Measurements from ENCODE around the gene SORD. TPM values are rescaled to one million over a fixed set of nuclear protein-coding genes. Genes with fewer than 3 reads are reported as not detected.

The SORD gene
- total RNA-seq = 9.6 and 11.3 TPM in 2 replicates

DNA sequence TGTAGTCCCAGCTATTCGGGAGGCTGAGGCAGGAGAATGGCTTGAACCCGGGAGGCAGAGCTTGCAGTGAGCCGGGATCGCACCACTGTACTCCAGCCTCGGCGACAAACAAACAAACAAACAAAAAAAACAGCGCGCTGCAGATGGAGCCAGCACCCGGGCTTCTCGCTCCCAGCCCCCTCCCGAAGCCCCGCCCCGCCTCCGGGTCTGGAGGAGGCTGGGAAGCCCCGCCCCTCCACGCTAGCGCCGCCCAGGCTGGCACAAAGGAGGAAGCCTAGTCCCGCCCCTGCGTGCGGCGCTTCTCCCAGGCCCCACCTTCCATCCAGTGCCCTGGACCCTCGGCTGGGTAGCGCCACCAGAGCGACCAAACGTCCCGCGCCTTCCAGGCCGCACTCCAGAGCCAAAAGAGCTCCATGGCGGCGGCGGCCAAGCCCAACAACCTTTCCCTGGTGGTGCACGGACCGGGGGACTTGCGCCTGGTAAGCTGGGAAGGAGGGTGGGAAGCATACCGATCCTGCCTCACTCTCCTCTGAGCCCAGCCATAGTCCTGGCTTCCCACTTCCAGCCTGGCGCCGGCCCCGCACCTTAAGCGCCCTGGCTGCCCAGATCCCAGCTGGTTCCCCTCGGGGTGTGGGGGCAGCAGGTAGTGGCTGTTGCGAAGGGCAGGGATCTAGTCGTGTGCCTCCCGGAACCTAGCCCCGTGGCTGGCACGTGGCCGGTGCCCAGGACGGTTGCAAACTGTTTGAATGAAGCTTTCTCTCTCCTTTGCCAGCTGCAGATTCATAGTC, at the start of gene SORD:
SORD (plus strand) TSS at position 325 of the 788 bp plus-strand sequence; CDS start at position 414, 89 bp downstream.

DNA sequence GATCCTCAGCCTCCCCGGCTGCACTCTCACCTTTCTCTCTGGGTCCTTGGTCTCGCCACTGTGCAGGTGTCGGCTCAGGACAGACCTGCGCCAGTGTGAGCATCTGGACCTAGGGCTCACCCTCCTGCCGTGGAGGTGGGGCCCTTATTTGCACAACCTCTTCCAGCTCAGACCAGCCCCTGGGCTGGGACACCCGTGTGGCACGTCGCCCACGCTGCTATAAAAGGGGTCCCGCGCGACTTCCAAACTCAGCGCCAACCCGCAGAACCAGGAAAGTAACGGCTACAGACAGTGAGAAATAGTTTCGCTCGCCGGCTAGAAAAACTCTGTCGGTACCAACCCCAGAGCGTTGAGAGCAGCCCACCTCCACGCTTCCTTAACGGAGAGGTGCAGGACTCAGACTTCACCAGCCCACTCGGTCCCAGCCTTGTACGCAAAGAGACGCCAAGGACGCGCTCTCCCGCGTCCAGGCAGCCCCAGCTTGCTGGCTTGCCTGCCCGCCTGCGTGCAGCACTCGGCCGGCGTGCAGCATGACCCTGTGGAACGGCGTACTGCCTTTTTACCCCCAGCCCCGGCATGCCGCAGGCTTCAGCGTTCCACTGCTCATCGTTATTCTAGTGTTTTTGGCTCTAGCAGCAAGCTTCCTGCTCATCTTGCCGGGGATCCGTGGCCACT, 91.2 kb downstream of the SORD start, which contains the start of the genes DUOX2 and DUOXA2:
DUOX2 (minus strand) TSS at position 97 of the 675 bp plus-strand sequence. CDS start 761 bp downstream, outside the sequence.
DUOXA2 (plus strand) TSS at position 251 of the 675 bp plus-strand sequence; CDS start at position 531, 280 bp downstream.

Other genes starting within 250 kb of the SORD start
- not detected in 2 replicates for gene TERB2, start 66.5 kb upstream of the SORD start, total RNA-seq
- not detected in 2 replicates for gene DUOX2, start 91.0 kb downstream of the SORD start, total RNA-seq
- not detected in 2 replicates for gene DUOXA2, start 91.1 kb downstream of the SORD start, total RNA-seq
- gene DUOXA1, start 106.7 kb downstream of the SORD start, total RNA-seq = not detected in 2 replicates
- not detected in 2 replicates for gene DUOX1, start 106.8 kb downstream of the SORD start, total RNA-seq
- gene SHF, start 164.8 kb downstream of the SORD start, total RNA-seq = 2.9 and 3.5 TPM in 2 replicates
- gene SLC28A2, start 229.0 kb downstream of the SORD start, total RNA-seq = not detected in 2 replicates